ENCODE measurements around the gene SELENOW. TPM values are rescaled to one million over a fixed set of nuclear protein-coding genes. Genes with fewer than 3 reads are reported as not detected.
"Not testable (repeated sequence)": the region's sequence is repeated elsewhere in the genome, so short reads cannot be mapped to it uniquely, and the experiment has no call there.

SELENOW gene
- polyA plus RNA-seq, 3 donors = 103 to 204 (median 171) TPM

DNA sequence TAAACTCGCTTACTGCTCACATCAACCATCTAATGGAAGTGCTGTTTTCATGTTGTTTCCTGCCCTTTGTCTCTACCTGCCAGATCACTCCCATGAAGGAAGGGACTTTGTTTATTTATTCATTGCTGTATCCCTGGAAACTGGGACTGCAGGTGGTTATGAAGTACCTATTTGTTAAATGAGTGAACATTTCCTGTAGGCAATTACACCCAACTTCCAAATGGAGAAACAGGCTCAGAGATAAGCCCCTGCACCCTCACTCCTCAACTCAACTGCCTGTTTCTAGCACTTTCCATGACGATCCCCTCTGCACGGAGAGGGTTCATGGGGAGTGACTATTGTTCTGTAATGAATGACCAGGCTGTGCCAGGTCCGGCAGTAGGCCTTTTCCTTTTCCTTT, 1.9 kb upstream of the SELENOW start:
- no peak overlapping the region for H3K27ac Mint-ChIP-seq
- Histone ChIP-seq H3K4me1 (ENCODE audit: control insufficient read depth in 1 of 2, insufficient read depth in 2 of 2, low read length in 2 of 2) (peaks cover 15 to 25% of the 10 kb centered on the region in 2 donors), H4K20me1 (ENCODE audit: insufficient read depth, low read length) (no peaks in the 10 kb centered on the region), H3K9me3 (replicated peaks in 1 of 2; ENCODE audit: control insufficient read depth in 1 of 2, insufficient read depth in 1 of 2, low read length in 2 of 2) (no peaks in the 10 kb centered on the region), H3K4me3 (replicated peaks in 1 of 3; ENCODE audit: low read depth in 2 of 3, low read length in 3 of 3) (no peak overlapping the region), H3K9ac (ENCODE audit: insufficient read depth, low read length, poor library complexity, severe bottlenecking) (no peak overlapping the region), H3K27ac (ENCODE audit: low read depth in 1 of 2, low read length in 2 of 2) (no peak overlapping the region), H3K27me3 (ENCODE audit: control insufficient read depth in 2 of 2, insufficient read depth in 2 of 2, low read length in 2 of 2) (no peaks in the 10 kb centered on the region), H2AFZ (ENCODE audit: insufficient read depth, low read depth, low read length, poor library complexity, severe bottlenecking) (no peak overlapping the region), H3K36me3 (replicated peaks in 1 of 2; ENCODE audit: control insufficient read depth in 1 of 2, insufficient read depth in 2 of 2, low read length in 2 of 2) (peaks cover 7 to 11% of the 10 kb centered on the region in 2 donors), H3K79me2 (ENCODE audit: insufficient read depth, low read length) (peaks cover 13% of the 10 kb centered on the region), H3K4me2 (replicated peaks; ENCODE audit: extremely low read depth, low read length, poor library complexity, severe bottlenecking) (no peak overlapping the region)
- peaks cover 7 to 8% of the 10 kb centered on the region in 2 donors for H3K36me3 Mint-ChIP-seq
- no peak for TF ChIP-seq CTCF (IDR thresholded peaks at IDR 0.05)
- 100% methylated on average over 1 of the region's 4 CpGs for WGBS (ENCODE audit: insufficient coverage)
- DNase-seq = no peak
- peaks cover 0 to 11% (median 4%) of the 10 kb centered on the region in 3 donors for H3K27me3 Mint-ChIP-seq (ENCODE audit: low read depth in 3 of 3)
- intact Hi-C loops (cut with micrococcal nuclease) = no loop called here
- H3K4me3 Mint-ChIP-seq = no peak overlapping the region
- H3K9me3 Mint-ChIP-seq = peaks cover 0 to 1% (median 0%) of the 10 kb centered on the region in 7 donors
- peaks cover 23% of the 10 kb centered on the region for H3K4me1 Mint-ChIP-seq

DNA sequence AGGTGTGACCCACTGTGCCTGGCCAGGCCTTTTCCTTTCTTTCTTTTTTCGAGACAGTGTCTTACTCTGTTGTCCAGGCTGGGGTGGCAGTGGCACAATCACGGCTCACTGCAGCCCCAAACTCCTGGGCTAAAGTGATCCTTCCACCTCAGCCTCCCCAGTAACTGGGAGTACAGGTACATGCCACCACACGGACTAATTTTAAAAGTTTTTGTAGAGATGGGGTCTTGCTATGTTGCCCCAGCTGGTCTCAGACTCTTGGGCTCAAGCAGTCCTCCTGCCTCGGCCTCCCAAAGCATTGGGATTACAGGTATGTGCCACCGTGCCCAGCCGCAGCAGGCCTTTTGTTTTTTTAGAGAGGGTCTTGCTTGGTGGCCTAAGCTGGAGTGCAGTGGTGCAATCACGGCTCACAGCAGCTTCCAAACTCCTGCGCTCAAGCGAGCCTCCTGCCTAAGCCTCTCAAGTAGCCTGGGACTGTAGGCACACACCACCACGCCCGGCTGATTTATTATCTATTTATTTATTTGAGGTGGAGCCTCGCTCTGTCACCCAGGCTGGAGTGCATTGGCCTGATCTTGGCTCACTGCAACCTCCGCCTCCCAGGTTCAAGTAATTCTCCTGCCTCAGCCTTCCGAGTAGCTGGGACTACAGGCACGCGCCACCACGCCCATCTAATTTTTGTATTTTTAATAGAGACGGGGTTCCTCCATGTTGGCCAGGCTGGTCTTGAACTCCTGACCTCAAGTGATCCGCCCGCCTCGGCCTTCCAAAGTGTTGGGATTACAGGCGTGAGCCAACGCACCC, 1.1 kb upstream of the SELENOW start:
- peaks cover 15 to 25% of the 10 kb centered on the region in 2 donors for H3K4me1 ChIP-seq (ENCODE audit: control insufficient read depth in 1 of 2, insufficient read depth in 2 of 2, low read length in 2 of 2)
- H3K9me3 Mint-ChIP-seq; H3K27ac ChIP-seq (ENCODE audit: low read depth in 1 of 2, low read length in 2 of 2); H3K27me3 Mint-ChIP-seq (ENCODE audit: low read depth in 3 of 3); intact Hi-C loops (cut with micrococcal nuclease); DNase-seq; H4K20me1 ChIP-seq (ENCODE audit: insufficient read depth, low read length); H3K9me3 ChIP-seq (replicated peaks in 1 of 2; ENCODE audit: control insufficient read depth in 1 of 2, insufficient read depth in 1 of 2, low read length in 2 of 2); H3K27me3 ChIP-seq (ENCODE audit: control insufficient read depth in 2 of 2, insufficient read depth in 2 of 2, low read length in 2 of 2): not testable (repeated sequence)
- peak overlapping the region; percentile 85 to 96 for H3K4me3 Mint-ChIP-seq
- peak overlapping the region; percentile 100 for H2AFZ ChIP-seq (ENCODE audit: insufficient read depth, low read depth, low read length, poor library complexity, severe bottlenecking)
- H3K4me2 ChIP-seq (replicated peaks; ENCODE audit: extremely low read depth, low read length, poor library complexity, severe bottlenecking) = peak overlapping the region; percentile 89
- H3K36me3 Mint-ChIP-seq = peaks cover 16 to 17% of the 10 kb centered on the region in 2 donors
- H3K27ac Mint-ChIP-seq = peak overlapping the region in 1 of 7 donors; percentile 79
- peaks cover 14 to 20% of the 10 kb centered on the region in 2 donors for H3K36me3 ChIP-seq (replicated peaks in 1 of 2; ENCODE audit: control insufficient read depth in 1 of 2, insufficient read depth in 2 of 2, low read length in 2 of 2)
- peaks cover 13% of the 10 kb centered on the region for H3K79me2 ChIP-seq (ENCODE audit: insufficient read depth, low read length)
- H3K9ac ChIP-seq (ENCODE audit: insufficient read depth, low read length, poor library complexity, severe bottlenecking) = peak overlapping the region; percentile 92
- H3K4me3 ChIP-seq (replicated peaks in 1 of 3; ENCODE audit: low read depth in 2 of 3, low read length in 3 of 3) = peak overlapping the region; percentile 53 to 95 (median 84)
- 80% methylated on average over 5 of the region's 23 CpGs for WGBS (ENCODE audit: insufficient coverage)
- H3K4me1 Mint-ChIP-seq = peaks cover 23% of the 10 kb centered on the region
